GM23248 (cell line): Measurements from ENCODE around the gene PAXX. TPM values are rescaled to one million over a fixed set of nuclear protein-coding genes. Genes with fewer than 3 reads are reported as not detected.

Source experiments
- DNase-seq: peaks from one replicate; pipeline ENCODE4 v3.0.0-alpha.2; 2015
- H2AFZ ChIP-seq: fragments of 200-600 bp; sonication (generic); 2 replicates; pipeline ENCODE4 v1.6.1; 2016; ENCODE audit warnings: antibody characterized with exemption
- H3F3A ChIP-seq: fragments of 200-600 bp; sonication (generic); 2 replicates; pipeline ENCODE4 v1.6.1; 2016; ENCODE audit warnings: mild to moderate bottlenecking, antibody characterized with exemption, mixed run types; ENCODE audit not compliant: insufficient read depth
- H3K27ac ChIP-seq: fragments of 200-600 bp; sonication (generic); 2 replicates; pipeline ENCODE4 v1.5.1; 2016; ENCODE audit warnings: mild to moderate bottlenecking
- H3K27me3 ChIP-seq: fragments of 200-600 bp; sonication (generic); replicated peaks from 2 replicates; pipeline ENCODE4 v1.6.1; 2016; ENCODE audit warnings: mild to moderate bottlenecking; ENCODE audit not compliant: insufficient read depth
- H3K36me3 ChIP-seq: fragments of 200-600 bp; sonication (generic); 2 replicates; pipeline ENCODE4 v1.6.1; 2016; ENCODE audit warnings: low read depth, mild to moderate bottlenecking
- H3K4me1 ChIP-seq: fragments of 200-600 bp; sonication (generic); 2 replicates; pipeline ENCODE4 v1.6.1; 2016; ENCODE audit warnings: mild to moderate bottlenecking; ENCODE audit not compliant: insufficient read depth
- H3K4me2 ChIP-seq: fragments of 200-600 bp; sonication (generic); one replicate; pipeline ENCODE4 v1.6.1; 2016; ENCODE audit warnings: mild to moderate bottlenecking; ENCODE audit not compliant: unreplicated experiment
- H3K4me3 ChIP-seq: fragments of 200-600 bp; sonication (generic); 2 replicates; pipeline ENCODE4 v1.5.1; 2016; ENCODE audit warnings: mild to moderate bottlenecking
- H3K79me2 ChIP-seq: fragments of 200-600 bp; sonication (generic); 2 replicates; pipeline ENCODE4 v1.6.1; 2016; ENCODE audit warnings: mild to moderate bottlenecking; ENCODE audit not compliant: insufficient read depth
- H3K9ac ChIP-seq: fragments of 200-600 bp; sonication (generic); 2 replicates; pipeline ENCODE4 v1.6.1; 2016; ENCODE audit warnings: mild to moderate bottlenecking
- H3K9me2 ChIP-seq: fragments of 200-600 bp; sonication (generic); 2 replicates; pipeline ENCODE4 v1.6.1; 2016; ENCODE audit warnings: mixed run types, mild to moderate bottlenecking, moderate library complexity; ENCODE audit not compliant: insufficient read depth
- H3K9me3 ChIP-seq: fragments of 200-600 bp; sonication (generic); one replicate; pipeline ENCODE4 v1.6.1; 2017; ENCODE audit warnings: low read depth
- H4K20me1 ChIP-seq: fragments of 200-600 bp; sonication (generic); 2 replicates; pipeline ENCODE4 v1.6.0; 2016; ENCODE audit not compliant: insufficient read depth
- EZH2 ChIP-seq: fragments of 200-600 bp; sonication (generic); IDR thresholded peaks from 2 replicates; pipeline ENCODE4 v1.6.1; 2018; ENCODE audit warnings: antibody characterized with exemption, mild to moderate bottlenecking; ENCODE audit not compliant: insufficient read depth, poor library complexity, severe bottlenecking
- EZH2phosphoT487 ChIP-seq: fragments of 200-600 bp; sonication (generic); IDR thresholded peaks from 2 replicates; pipeline ENCODE4 v1.6.1; 2018; ENCODE audit warnings: antibody characterized with exemption, moderate library complexity, mild to moderate bottlenecking, low read depth; ENCODE audit not compliant: insufficient read depth
- WGBS, 2 experiments: methylation state at CpG; one replicate each; pipeline ENCODE4 v1.1.6; 2015 to 2017; ENCODE audit warnings: low lambda C conversion rate in 2 of 2, low coverage in 1 of 2; ENCODE audit errors: missing lambda C conversion rate in 2 of 2; 5-methylcytosine and 5-hydroxymethylcytosine counted together
- in situ Hi-C: fragments of 300-500 bp; cut with MboI; formaldehyde crosslinking; loops from 2 replicates; pipeline ENCODE4 v1.15.0; 2020
- polyA plus RNA-seq: library from polyadenylated mRNA; unstranded; fragments of >200 nt; fragmentation: Nextera tagmentation; extraction: Ambion mirVana; gene quantifications from 2 replicates; pipeline ENCODE4 v1.2.1, GENCODE V29; 2016
- total RNA-seq: library from RNA; depleted of rRNA; stranded (reverse); fragments of >200 nt; shearing (Covaris generic); gene quantifications from 2 replicates; pipeline ENCODE4 v1.2.3, GENCODE V29; 2014

The PAXX gene
- total and polyA plus RNA-seq, 2 experiments from 2014 or later = 52.2 to 54.5 TPM

- DNase-seq = no peak
- no peaks in the 10 kb centered on the region for H3K27me3 ChIP-seq
- in situ Hi-C loops = no loop called here
- H3K4me1 ChIP-seq = no peaks in the 10 kb centered on the region
- H2AFZ ChIP-seq = no peak overlapping the region
- no peak overlapping the region for H3K4me2 ChIP-seq
- H3K36me3 ChIP-seq = no peaks in the 10 kb centered on the region
- no peak for TF ChIP-seq EZH2phosphoT487
- TF ChIP-seq EZH2 = no peak
- H3K79me2 ChIP-seq = no peaks in the 10 kb centered on the region
- 84 to 86% methylated on average over 8 to 13 of the region's 13 CpGs for WGBS, 2 experiments
- no peaks in the 10 kb centered on the region for H4K20me1 ChIP-seq
- H3K9me3 ChIP-seq = no peaks in the 10 kb centered on the region
- no peaks in the 10 kb centered on the region for H3F3A ChIP-seq
- no peak overlapping the region for H3K27ac ChIP-seq
- no peak overlapping the region for H3K4me3 ChIP-seq
- H3K9me2 ChIP-seq = no peaks in the 10 kb centered on the region
- H3K9ac ChIP-seq = no peak overlapping the region
Measured at GRCh38 chr9:137007816-137008270, 15.6 kb downstream of the PAXX start.

- in situ Hi-C loops = no loop called here
- Histone ChIP-seq H3K9me2 (no peaks in the 10 kb centered on the region), H3K4me3 (no peak overlapping the region), H3K79me2 (no peaks in the 10 kb centered on the region), H3K9ac (no peak overlapping the region), H3K27me3 (no peaks in the 10 kb centered on the region), H3K9me3 (no peaks in the 10 kb centered on the region), H3F3A (no peaks in the 10 kb centered on the region), H2AFZ (no peak overlapping the region), H3K4me1 (no peaks in the 10 kb centered on the region), H3K4me2 (no peak overlapping the region), H3K27ac (no peak overlapping the region), H4K20me1 (no peaks in the 10 kb centered on the region), H3K36me3 (no peaks in the 10 kb centered on the region)
- WGBS, 2 experiments = 74 to 78% methylated on average over 16 to 22 of the region's 22 CpGs
- TF ChIP-seq EZH2 (no peak), EZH2phosphoT487 (no peak)
- DNase-seq = no peak
Measured at GRCh38 chr9:137008312-137008711, 16.1 kb downstream of the PAXX start.

GRCh38 chr9:137009217-137009616, 17.0 kb downstream of the PAXX start:
- DNase-seq = no peak
- no peaks in the 10 kb centered on the region for H3K9me2 ChIP-seq
- H4K20me1 ChIP-seq = no peaks in the 10 kb centered on the region
- H3K4me1 ChIP-seq = no peaks in the 10 kb centered on the region
- in situ Hi-C loops = no loop called here
- no peak overlapping the region for H3K9ac ChIP-seq
- H3K27ac ChIP-seq = no peak overlapping the region
- no peaks in the 10 kb centered on the region for H3K36me3 ChIP-seq
- H2AFZ ChIP-seq = no peak overlapping the region
- H3K9me3 ChIP-seq = no peaks in the 10 kb centered on the region
- TF ChIP-seq EZH2phosphoT487 (no peak), EZH2 (no peak)
- H3K4me2 ChIP-seq = no peak overlapping the region
- no peaks in the 10 kb centered on the region for H3K27me3 ChIP-seq
- no peak overlapping the region for H3K4me3 ChIP-seq
- 92 to 95% methylated on average over 8 to 18 of the region's 18 CpGs for WGBS, 2 experiments
- H3F3A ChIP-seq = no peaks in the 10 kb centered on the region
- H3K79me2 ChIP-seq = no peaks in the 10 kb centered on the region

GRCh38 chr9:137009938-137010732, 17.9 kb downstream of the PAXX start:
- H3K27me3 ChIP-seq = no peaks in the 10 kb centered on the region
- no peaks in the 10 kb centered on the region for H3K36me3 ChIP-seq
- no peak overlapping the region for H3K4me3 ChIP-seq
- H2AFZ ChIP-seq = no peak overlapping the region
- no peak overlapping the region for H3K9ac ChIP-seq
- no peaks in the 10 kb centered on the region for H3K9me2 ChIP-seq
- WGBS, 2 experiments = 97% methylated on average over 25 to 49 of the region's 49 CpGs
- no peak overlapping the region for H3K27ac ChIP-seq
- no peak overlapping the region for H3K4me2 ChIP-seq
- H3K79me2 ChIP-seq = no peaks in the 10 kb centered on the region
- TF ChIP-seq EZH2phosphoT487 = no peak
- no peak for TF ChIP-seq EZH2
- no peaks in the 10 kb centered on the region for H3K9me3 ChIP-seq
- H3K4me1 ChIP-seq = no peaks in the 10 kb centered on the region
- in situ Hi-C loops = no loop called here
- H4K20me1 ChIP-seq = no peaks in the 10 kb centered on the region
- no peak for DNase-seq
- H3F3A ChIP-seq = no peaks in the 10 kb centered on the region
